ENCODE results near the gene MAP2K1. TPM values are rescaled to one million over a fixed set of nuclear protein-coding genes. Genes with fewer than 3 reads are reported as not detected.
A peak's percentile ranks its signal among the peaks of the same experiment; 100 is the strongest.

MAP2K1 gene
- total RNA-seq, 8 experiments from 2014 or later, result 19.8 to 38.6 (median 24.6) TPM

- in situ Hi-C loops (cut with MboI; ENCODE audit: low pct_unique_long_range_greater_than_20kb in 2 of 9, low sequenced_read_pairs in 9 of 9, unreplicated experiment in 9 of 9), result no loop called here
- ATAC-seq (replicated peaks in 6 of 8), result no peak
- H3K4me3 ChIP-seq, result peak overlapping the region; percentile 94 to 99 (median 98)
- 17 to 70% (median 50%) methylated on average over 3 to 4 of the region's 4 CpGs for WGBS, 10 experiments
- H3K4me1 ChIP-seq (replicated peaks in 1 of 2), result peaks cover 15 to 22% of the 10 kb centered on the region in 2 donors
- peak overlapping the region in 1 of 2 donors; percentile 95 for H3K27ac ChIP-seq
Observed at GRCh38 chr15:66505818-66506217, 119.1 kb downstream of the MAP2K1 start.

GRCh38 chr15:66508293-66508883, 121.7 kb downstream of the MAP2K1 start:
- no peak for ATAC-seq (replicated peaks in 6 of 8)
- in situ Hi-C loops (cut with MboI; ENCODE audit: low pct_unique_long_range_greater_than_20kb in 2 of 9, low sequenced_read_pairs in 9 of 9, unreplicated experiment in 9 of 9), result no loop called here
- Histone ChIP-seq H3K4me1 (replicated peaks in 1 of 2) (peaks cover 8 to 10% of the 10 kb centered on the region in 2 donors), H3K4me3 (no peak overlapping the region), H3K27ac (no peak overlapping the region)
- WGBS, 10 experiments, result 72 to 100% (median 88%) methylated on average over 1 to 3 of the region's 3 CpGs; no CpG with 5 or more reads in 3 of the 10 experiments

- Histone ChIP-seq H3K4me1 (replicated peaks in 1 of 2) (no peaks in the 10 kb centered on the region), H3K27ac (no peak overlapping the region), H3K4me3 (no peak overlapping the region)
- in situ Hi-C loops (cut with MboI; ENCODE audit: low pct_unique_long_range_greater_than_20kb in 2 of 9, low sequenced_read_pairs in 9 of 9, unreplicated experiment in 9 of 9), result no loop called here
- WGBS, 10 experiments, result 43 to 100% (median 89%) methylated on average over 1 to 3 of the region's 3 CpGs; no CpG with 5 or more reads in 2 of the 10 experiments
- no peak for ATAC-seq (replicated peaks in 6 of 8)
Observed at GRCh38 chr15:66514586-66514985, 127.9 kb downstream of the MAP2K1 start.

- no peak for ATAC-seq (replicated peaks in 6 of 8)
- Histone ChIP-seq H3K4me3 (no peak overlapping the region), H3K27ac (no peak overlapping the region), H3K4me1 (replicated peaks in 1 of 2) (no peaks in the 10 kb centered on the region)
- 80 to 100% (median 100%) methylated on average over 1 to 2 of the region's 2 CpGs; no CpG with 5 or more reads in 6 of the 10 experiments for WGBS, 10 experiments
- in situ Hi-C loops (cut with MboI; ENCODE audit: low pct_unique_long_range_greater_than_20kb in 2 of 9, low sequenced_read_pairs in 9 of 9, unreplicated experiment in 9 of 9), result no loop called here
Observed at GRCh38 chr15:66515901-66516322, 129.2 kb downstream of the MAP2K1 start.

GRCh38 chr15:66523926-66524325, 137.2 kb downstream of the MAP2K1 start:
- no peaks in the 10 kb centered on the region for H3K4me1 ChIP-seq (replicated peaks in 1 of 2)
- in situ Hi-C loops (cut with MboI; ENCODE audit: low pct_unique_long_range_greater_than_20kb in 2 of 9, low sequenced_read_pairs in 9 of 9, unreplicated experiment in 9 of 9), result no loop called here
- no peak overlapping the region for H3K27ac ChIP-seq
- H3K4me3 ChIP-seq, result no peak overlapping the region
- WGBS, 10 experiments, result 78 to 98% (median 91%) methylated on average over 3 of the region's 3 CpGs; no CpG with 5 or more reads in 2 of the 10 experiments
- ATAC-seq (replicated peaks in 6 of 8), result peak in 1 of 8 experiments; percentile 28

GRCh38 chr15:66524838-66525237, 138.1 kb downstream of the MAP2K1 start:
- Histone ChIP-seq H3K4me3 (no peak overlapping the region), H3K27ac (no peak overlapping the region), H3K4me1 (replicated peaks in 1 of 2) (no peaks in the 10 kb centered on the region)
- in situ Hi-C loops (cut with MboI; ENCODE audit: low pct_unique_long_range_greater_than_20kb in 2 of 9, low sequenced_read_pairs in 9 of 9, unreplicated experiment in 9 of 9), result no loop called here
- 64 to 100% (median 90%) methylated on average over 1 to 4 of the region's 4 CpGs for WGBS, 10 experiments
- ATAC-seq (replicated peaks in 6 of 8), result no peak

GRCh38 chr15:66535056-66535455, 148.3 kb downstream of the MAP2K1 start:
- H3K4me3 ChIP-seq, result no peak overlapping the region
- in situ Hi-C loops (cut with MboI; ENCODE audit: low pct_unique_long_range_greater_than_20kb in 2 of 9, low sequenced_read_pairs in 9 of 9, unreplicated experiment in 9 of 9), result no loop called here
- ATAC-seq (replicated peaks in 6 of 8), result no peak
- WGBS, 10 experiments, result 89 to 100% (median 97%) methylated on average over 2 to 9 of the region's 9 CpGs
- no peak overlapping the region for H3K27ac ChIP-seq
- H3K4me1 ChIP-seq (replicated peaks in 1 of 2), result no peaks in the 10 kb centered on the region

Other genes starting within 250 kb of the MAP2K1 start
- 10 to 100 TPM in 3 of 8 experiments, 1 to 10 TPM in 5; 2.8 to 18.2 (median 9.0) TPM for gene MEGF11, start 133.2 kb upstream of the MAP2K1 start, total RNA-seq
- 10 to 100 TPM; 12.1 to 27.6 (median 18.5) TPM for gene DIS3L, start 93.3 kb upstream of the MAP2K1 start, total RNA-seq
- 10 to 100 TPM in 7 of 8 experiments, 1 to 10 TPM in 1; 9.8 to 22.4 (median 13.2) TPM for gene TIPIN, start 30.2 kb upstream of the MAP2K1 start, total RNA-seq
- gene SNAPC5, start 110.8 kb downstream of the MAP2K1 start, total RNA-seq, result 10 to 100 TPM; 23.8 to 43.1 (median 31.7) TPM
- gene RPL4, start 117.9 kb downstream of the MAP2K1 start, total RNA-seq, result 1,000 to 10,000 TPM; 2,214 to 4,603 (median 3,581) TPM
- 10 to 100 TPM in 7 of 8 experiments, 1 to 10 TPM in 1; 9.0 to 24.5 (median 18.1) TPM for gene ZWILCH, start 118.4 kb downstream of the MAP2K1 start, total RNA-seq
- 1 to 10 TPM in 1 of 8 experiments, under 1 TPM in 7; 0.09 to 1.5 (median 0.67) TPM for gene LCTL, start 179.1 kb downstream of the MAP2K1 start, total RNA-seq

All from motor neuron (in vitro differentiated cells).